Endothelial cell of umbilical vein (primary cell): ENCODE measurements around the gene AGBL4.

Experiments used
- EZH2 ChIP-seq: IDR thresholded peaks from 2 replicates; pipeline ENCODE4 v1.6.1; 2012; ENCODE audit warnings: borderline replicate concordance, low read depth, mild to moderate bottlenecking, moderate library complexity, low read length, inconsistent platforms; ENCODE audit not compliant: severe bottlenecking
- FOS ChIP-seq: IDR thresholded peaks from 2 replicates; pipeline ENCODE4 v1.6.1; 2011; ENCODE audit warnings: mild to moderate bottlenecking, low read length, moderate library complexity, borderline replicate concordance; ENCODE audit not compliant: insufficient read depth
- GATA2 ChIP-seq: IDR thresholded peaks from 2 replicates; pipeline ENCODE4 v1.7.0; 2011; ENCODE audit warnings: low read depth, mild to moderate bottlenecking, moderate library complexity, mixed read lengths, low read length; ENCODE audit not compliant: insufficient read length, insufficient read depth
- POLR2A ChIP-seq: IDR thresholded peaks from 2 replicates; pipeline ENCODE4 v1.6.1; 2012; ENCODE audit warnings: low read depth, mild to moderate bottlenecking, control low read depth, low read length
- POLR2AphosphoS5 ChIP-seq: IDR thresholded peaks from 2 replicates; pipeline ENCODE4 v1.6.1; 2012; ENCODE audit warnings: low read depth, mild to moderate bottlenecking, control low read depth, low read length, moderate library complexity; ENCODE audit not compliant: insufficient read depth
- TF ChIP-seq, protein P1 (sequence below), 2 donors: IDR thresholded peaks; 1 replicate in 1 of 2; 2 replicates in 1 of 2; pipeline ENCODE4 v1.5.1; 2011; ENCODE audit warnings: low read length in 2 of 2, mild to moderate bottlenecking in 2 of 2, moderate library complexity in 2 of 2, control low read depth in 1 of 2, inconsistent platforms in 1 of 2, low read depth in 1 of 2; ENCODE audit not compliant: insufficient read depth in 1 of 2; ENCODE audit errors: extremely low read depth in 1 of 2

DNA sequence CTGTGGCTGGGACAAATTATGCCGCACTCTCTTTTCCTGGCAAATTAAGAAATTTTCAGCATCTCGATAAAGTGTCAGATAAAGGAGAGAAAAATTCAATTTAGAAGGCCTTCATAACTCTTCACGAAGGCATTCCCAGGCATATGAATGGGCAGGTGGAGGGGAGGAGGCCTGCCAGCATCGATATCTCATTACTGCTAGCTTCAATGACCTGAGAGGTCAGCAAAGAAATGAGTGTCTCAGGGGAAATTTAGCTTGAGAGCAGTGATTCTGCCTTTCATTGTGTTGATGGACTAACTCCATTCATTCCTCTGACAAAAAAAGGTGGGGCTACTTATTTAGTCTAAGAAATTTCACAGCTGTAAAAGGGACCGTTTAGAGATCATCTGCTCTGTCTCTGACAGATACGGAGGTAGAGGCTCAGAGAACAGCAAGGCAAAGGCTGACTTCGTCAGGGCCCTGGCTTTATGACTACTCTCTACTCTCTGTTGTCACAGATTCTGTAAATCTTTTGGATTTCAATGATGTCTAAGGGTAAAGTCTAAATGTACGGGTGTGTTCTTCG is 1035.0 kb downstream of the AGBL4 start:
- TF ChIP-seq FOS (no peak), POLR2A (no peak), POLR2AphosphoS5 (no peak), GATA2 (no peak), EZH2 (no peak)
- TF ChIP-seq, protein P1, sequence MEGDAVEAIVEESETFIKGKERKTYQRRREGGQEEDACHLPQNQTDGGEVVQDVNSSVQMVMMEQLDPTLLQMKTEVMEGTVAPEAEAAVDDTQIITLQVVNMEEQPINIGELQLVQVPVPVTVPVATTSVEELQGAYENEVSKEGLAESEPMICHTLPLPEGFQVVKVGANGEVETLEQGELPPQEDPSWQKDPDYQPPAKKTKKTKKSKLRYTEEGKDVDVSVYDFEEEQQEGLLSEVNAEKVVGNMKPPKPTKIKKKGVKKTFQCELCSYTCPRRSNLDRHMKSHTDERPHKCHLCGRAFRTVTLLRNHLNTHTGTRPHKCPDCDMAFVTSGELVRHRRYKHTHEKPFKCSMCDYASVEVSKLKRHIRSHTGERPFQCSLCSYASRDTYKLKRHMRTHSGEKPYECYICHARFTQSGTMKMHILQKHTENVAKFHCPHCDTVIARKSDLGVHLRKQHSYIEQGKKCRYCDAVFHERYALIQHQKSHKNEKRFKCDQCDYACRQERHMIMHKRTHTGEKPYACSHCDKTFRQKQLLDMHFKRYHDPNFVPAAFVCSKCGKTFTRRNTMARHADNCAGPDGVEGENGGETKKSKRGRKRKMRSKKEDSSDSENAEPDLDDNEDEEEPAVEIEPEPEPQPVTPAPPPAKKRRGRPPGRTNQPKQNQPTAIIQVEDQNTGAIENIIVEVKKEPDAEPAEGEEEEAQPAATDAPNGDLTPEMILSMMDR (IDR thresholded peaks at IDR 0.05; ENCODE audit: extremely low read depth in 1 of 2, insufficient read depth in 1 of 2, low read depth in 1 of 2, low read length in 2 of 2) = no peak
